MM.1S (cell line): ENCODE data around the gene VSIG2.

Experiments
- CTCF ChIP-seq: fragments of 300-600 bp; sonication (generic); IDR thresholded peaks from 2 replicates; pipeline ENCODE4 v1.5.1; 2016; ENCODE audit warnings: antibody characterized with exemption, low read length, mixed read lengths
- EZH2 ChIP-seq: fragments of 300-600 bp; sonication (generic); optimal IDR thresholded peaks from 2 replicates; pipeline ENCODE3; 2017; ENCODE audit warnings: low read depth, mild to moderate bottlenecking, antibody characterized with exemption, low read length, mixed read lengths
- EZH2phosphoT487 ChIP-seq: fragments of 300-600 bp; sonication (generic); IDR thresholded peaks from 2 replicates; pipeline ENCODE4 v1.6.1; 2018; ENCODE audit warnings: antibody characterized with exemption, low read length

GRCh38 chr11:124757320-124757719 lies 5.3 kb upstream of the VSIG2 start:
- TF ChIP-seq CTCF (no peak), EZH2 (no peak), EZH2phosphoT487 (no peak)
